Endodermal cell (in vitro differentiated cells): ENCODE measurements around the gene FADS1. TPM values are rescaled to one million over a fixed set of nuclear protein-coding genes. Genes with fewer than 3 reads are reported as not detected.

Experiments used
- DNase-seq: peaks from one replicate; pipeline ENCODE4 v3.0.0-alpha.2; 2017
- H3K27ac ChIP-seq: 2 replicates; pipeline ENCODE4 v1.5.1; 2013; ENCODE audit warnings: mild to moderate bottlenecking, low read depth, low read length, moderate library complexity
- H3K27me3 ChIP-seq: 2 replicates; pipeline ENCODE4 v1.6.1; 2013; ENCODE audit warnings: mild to moderate bottlenecking, low read length, moderate library complexity; ENCODE audit not compliant: insufficient read depth, control insufficient read depth, poor library complexity, severe bottlenecking
- H3K36me3 ChIP-seq: 2 replicates; pipeline ENCODE4 v1.7.0; 2013; ENCODE audit warnings: mild to moderate bottlenecking, low read length, moderate library complexity; ENCODE audit not compliant: control insufficient read depth, insufficient read depth
- H3K4me1 ChIP-seq: one replicate; pipeline ENCODE4 v1.7.0; 2013; ENCODE audit warnings: low read length; ENCODE audit not compliant: control insufficient read depth, insufficient read depth
- H3K4me3 ChIP-seq: 2 replicates; pipeline ENCODE4 v1.5.1; 2013; ENCODE audit warnings: mild to moderate bottlenecking, low read length, moderate library complexity
- H3K9ac ChIP-seq: 2 replicates; pipeline ENCODE4 v1.6.1; 2013; ENCODE audit warnings: mild to moderate bottlenecking, low read length, moderate library complexity; ENCODE audit not compliant: poor library complexity, severe bottlenecking; ENCODE audit errors: extremely low read depth
- H3K9me3 ChIP-seq: 2 replicates; pipeline ENCODE4 v1.6.1; 2013; ENCODE audit warnings: mild to moderate bottlenecking, low read length, moderate library complexity; ENCODE audit not compliant: control insufficient read depth
- H3K27ac Mint-ChIP-seq: 2 replicates; pipeline ENCODE4 v1.8.0; 2020; ENCODE audit warnings: mixed read lengths
- H3K27me3 Mint-ChIP-seq: 2 replicates; pipeline ENCODE4 v1.8.0; 2021; ENCODE audit warnings: mild to moderate bottlenecking, mixed read lengths; ENCODE audit not compliant: insufficient read depth
- H3K36me3 Mint-ChIP-seq: 2 replicates; pipeline ENCODE4 v1.8.0; 2020; ENCODE audit warnings: low read depth, mixed read lengths
- H3K4me1 Mint-ChIP-seq: 2 replicates; pipeline ENCODE4 v1.8.0; 2020; ENCODE audit warnings: mixed read lengths
- H3K4me3 Mint-ChIP-seq: 2 replicates; pipeline ENCODE4 v1.8.0; 2020; ENCODE audit warnings: mild to moderate bottlenecking, moderate library complexity, mixed read lengths
- H3K9me3 Mint-ChIP-seq: 2 replicates; pipeline ENCODE4 v1.8.0; 2020; ENCODE audit warnings: mild to moderate bottlenecking, mixed read lengths
- CTCF ChIP-seq: fragments of 200-600 bp; sonication (generic); conservative IDR thresholded peaks from 2 replicates; pipeline ENCODE4 v1.5.0; 2021; ENCODE audit warnings: antibody characterized with exemption, mild to moderate bottlenecking
- WGBS, 2 experiments: methylation state at CpG; one replicate each; pipeline versions ENCODE4 v1.1.5 to v1.1.7; 2013; ENCODE audit warnings: missing lambda C conversion rate in 2 of 2, mixed read lengths in 1 of 2; ENCODE audit not compliant: insufficient coverage in 1 of 2, insufficient read length in 1 of 2; 5-methylcytosine and 5-hydroxymethylcytosine counted together
- total RNA-seq, 2 donors: library from RNA; stranded (reverse); fragmentation: NEBNext Ultra II Directional in 1 of 2; extraction: Animal tissue kit (Norgen Biotek cat#: 25700) in 1 of 2; gene quantifications; 2 replicates in 1 of 2; 3 replicates in 1 of 2; pipeline ENCODE4 v1.2.1, GENCODE V29; 2021

FADS1 gene
- total RNA-seq, 2 donors from 2014 or later = 127 to 138 TPM

GRCh38 chr11:61784506-61784805 lies 32.3 kb downstream of the FADS1 start:
- 92 to 100% methylated on average over 4 to 7 of the region's 7 CpGs for WGBS, 2 experiments
- DNase-seq = no peak
- Mint-ChIP-seq H3K9me3 (no peaks in the 10 kb centered on the region), H3K36me3 (peaks cover 46% of the 10 kb centered on the region), H3K4me1 (no peaks in the 10 kb centered on the region), H3K27ac (no peak overlapping the region), H3K27me3 (no peaks in the 10 kb centered on the region), H3K4me3 (no peak overlapping the region)
- H3K4me3 ChIP-seq = no peak overlapping the region
- no peaks in the 10 kb centered on the region for H3K27me3 ChIP-seq
- H3K4me1 ChIP-seq = no peaks in the 10 kb centered on the region
- TF ChIP-seq CTCF = no peak
- H3K36me3 ChIP-seq = peaks cover 55% of the 10 kb centered on the region
- H3K9me3 ChIP-seq = no peaks in the 10 kb centered on the region
- H3K27ac ChIP-seq = no peak overlapping the region
- H3K9ac ChIP-seq = no peak overlapping the region

GRCh38 chr11:61783717-61784505 lies 32.9 kb downstream of the FADS1 start:
- H3K27ac Mint-ChIP-seq = no peak overlapping the region

GRCh38 chr11:61782841-61783240 lies 34.0 kb downstream of the FADS1 start:
- Mint-ChIP-seq H3K4me1 (no peaks in the 10 kb centered on the region), H3K9me3 (no peaks in the 10 kb centered on the region), H3K4me3 (no peak overlapping the region), H3K27me3 (no peaks in the 10 kb centered on the region), H3K36me3 (peaks cover 46% of the 10 kb centered on the region), H3K27ac (no peak overlapping the region)
- Histone ChIP-seq H3K9ac (no peak overlapping the region), H3K27me3 (no peaks in the 10 kb centered on the region), H3K27ac (no peak overlapping the region), H3K4me1 (no peaks in the 10 kb centered on the region), H3K36me3 (peaks cover 47% of the 10 kb centered on the region), H3K9me3 (no peaks in the 10 kb centered on the region), H3K4me3 (no peak overlapping the region)
- TF ChIP-seq CTCF = no peak
- 97% methylated on average over 10 to 11 of the region's 11 CpGs for WGBS, 2 experiments
- no peak for DNase-seq

More at GRCh38 chr11:61783717-61784505, 32.9 kb downstream of the FADS1 start:
- no peak overlapping the region for H3K27ac ChIP-seq
- no peak for DNase-seq
- TF ChIP-seq CTCF = no peak
- H3K4me3 ChIP-seq = no peak overlapping the region
- no peaks in the 10 kb centered on the region for H3K27me3 Mint-ChIP-seq
- 76 to 84% methylated on average over 8 to 13 of the region's 13 CpGs for WGBS, 2 experiments
- no peaks in the 10 kb centered on the region for H3K9me3 Mint-ChIP-seq
- no peak overlapping the region for H3K4me3 Mint-ChIP-seq
- H3K36me3 Mint-ChIP-seq = peaks cover 42% of the 10 kb centered on the region
- no peaks in the 10 kb centered on the region for H3K4me1 Mint-ChIP-seq
- H3K36me3 ChIP-seq = peaks cover 50% of the 10 kb centered on the region
- H3K27me3 ChIP-seq = no peaks in the 10 kb centered on the region
- no peak overlapping the region for H3K9ac ChIP-seq
- no peaks in the 10 kb centered on the region for H3K9me3 ChIP-seq
- H3K4me1 ChIP-seq = no peaks in the 10 kb centered on the region
